HG03064 (cell line): ENCODE results near the gene MAP9.
"Not testable (repeated sequence)": the region's sequence is repeated elsewhere in the genome, so short reads cannot be mapped to it uniquely, and the experiment has no call there.

Source experiments
- ATAC-seq: cut with Tn5 transposase; IDR thresholded peaks from one replicate; pipeline ENCODE4 v1.9.1; 2021; ENCODE audit warnings: low read depth; ENCODE audit not compliant: unreplicated experiment

Gene MAP9

GRCh38 chr4:155353923-155354540, 22.7 kb downstream of the MAP9 start:
- ATAC-seq, result peak; percentile 95

- no peak for ATAC-seq
Measured at GRCh38 chr4:155342142-155342541, 34.6 kb downstream of the MAP9 start.

GRCh38 chr4:155339999-155340398, 36.8 kb downstream of the MAP9 start:
- no peak for ATAC-seq

DNA sequence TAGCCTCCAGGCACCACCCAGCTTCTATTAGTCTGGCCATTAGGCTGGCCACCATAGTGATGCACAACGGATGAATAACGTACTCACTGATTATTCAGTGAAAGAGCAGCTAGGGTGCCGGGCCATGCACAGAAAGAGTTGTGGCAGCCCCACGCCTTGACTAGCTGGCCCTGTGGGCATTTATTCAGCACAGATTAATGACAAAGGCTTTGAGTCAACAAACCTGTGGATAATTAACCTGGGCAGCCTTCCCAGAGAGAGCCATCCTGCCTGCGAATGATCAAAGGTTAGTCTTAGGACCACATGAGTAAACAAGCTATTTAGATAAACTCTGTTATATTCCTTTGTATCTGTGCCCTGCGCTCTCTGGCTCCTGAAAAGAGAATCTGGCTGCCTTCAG, 37.2 kb downstream of the MAP9 start:
- ATAC-seq, result no peak

- no peak for ATAC-seq
Measured at GRCh38 chr4:155338196-155338595, 38.6 kb downstream of the MAP9 start.

- ATAC-seq, result no peak
Measured at GRCh38 chr4:155336242-155336641, 40.5 kb downstream of the MAP9 start.

DNA sequence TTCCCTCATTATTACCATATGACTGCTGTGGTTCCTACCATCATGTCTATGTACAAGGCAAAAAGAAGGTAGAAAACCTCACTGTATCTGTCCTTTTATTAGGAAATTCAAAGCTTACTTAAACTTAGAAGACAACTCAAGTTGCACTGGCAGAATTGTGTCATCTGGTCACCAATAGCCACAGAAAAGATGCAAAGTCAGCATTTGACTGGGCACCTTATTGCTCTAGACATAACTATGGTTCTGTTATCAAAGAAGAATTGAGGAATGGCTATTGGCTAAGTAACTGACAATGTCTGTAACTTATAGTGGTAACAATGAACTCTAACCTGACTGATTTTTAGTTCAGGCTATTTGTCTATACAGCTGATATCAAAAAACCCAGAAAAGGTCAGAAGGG, 45.3 kb downstream of the MAP9 start:
- no peak for ATAC-seq

DNA sequence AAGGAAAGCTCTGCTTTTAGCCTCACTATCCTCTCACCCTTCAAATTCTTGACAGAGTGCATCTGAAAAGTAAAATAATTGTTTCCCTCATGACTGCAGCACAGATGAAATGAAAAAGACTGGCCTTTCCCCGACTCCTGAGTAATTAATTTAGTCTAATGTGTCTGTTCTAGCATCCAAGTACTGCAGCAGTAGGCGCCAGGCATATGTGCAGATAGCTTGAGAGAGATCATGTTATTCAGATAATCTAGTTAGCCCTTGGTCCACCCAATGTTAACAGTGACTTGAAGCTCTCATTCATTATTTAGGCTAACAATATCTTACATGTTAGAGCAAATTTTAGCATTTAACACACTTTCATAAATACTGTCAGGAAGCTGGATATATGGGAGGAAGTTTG, 54.0 kb downstream of the MAP9 start:
- ATAC-seq, result no peak

- ATAC-seq, result no peak
Measured at GRCh38 chr4:155321006-155321405, 55.8 kb downstream of the MAP9 start.

GRCh38 chr4:155319516-155319915, 57.2 kb downstream of the MAP9 start:
- no peak for ATAC-seq

DNA sequence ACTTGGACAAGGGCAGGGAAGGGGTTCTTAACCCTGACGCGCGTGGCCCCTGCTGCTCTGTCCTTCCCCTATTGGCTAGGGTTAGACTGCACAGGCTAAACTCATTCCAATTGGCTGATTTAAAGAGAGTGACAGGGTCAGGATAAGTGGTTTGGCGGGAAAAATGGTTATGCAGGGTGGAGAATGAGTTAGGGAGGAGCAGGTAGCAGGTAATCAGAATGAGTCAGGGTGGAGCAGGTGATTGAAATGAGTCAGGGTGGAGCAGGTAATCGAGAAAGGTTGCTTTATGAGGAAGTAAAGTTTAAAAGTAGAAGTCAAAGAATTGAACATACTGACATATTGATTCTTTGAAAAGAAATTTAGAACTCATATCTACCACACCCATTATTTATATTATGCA, 64.7 kb downstream of the MAP9 start:
- ATAC-seq, result not testable (repeated sequence)

- no peak for ATAC-seq
Measured at GRCh38 chr4:155307731-155308277, 69.0 kb downstream of the MAP9 start.

GRCh38 chr4:155305619-155306018, 71.1 kb downstream of the MAP9 start:
- ATAC-seq, result no peak

DNA sequence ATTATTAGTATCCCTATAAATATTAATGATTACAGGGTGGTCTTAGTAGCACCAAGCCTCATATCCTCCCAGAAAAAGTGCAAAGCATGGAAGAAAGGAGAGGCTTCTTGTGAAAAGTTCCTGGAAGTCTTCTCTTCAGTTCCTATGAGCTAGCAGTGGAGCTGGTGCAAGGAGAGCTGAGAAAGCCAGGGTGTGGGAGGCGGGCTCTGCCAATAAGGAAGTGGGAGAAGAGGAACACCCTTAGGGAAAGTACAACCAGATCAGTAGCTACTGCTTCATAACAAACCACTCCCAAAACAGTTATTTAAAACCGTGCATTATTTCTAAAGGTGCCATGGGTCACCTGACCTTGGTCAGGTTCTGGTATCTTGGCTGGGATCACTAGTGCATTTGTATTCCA, 72.4 kb downstream of the MAP9 start:
- ATAC-seq, result no peak

DNA sequence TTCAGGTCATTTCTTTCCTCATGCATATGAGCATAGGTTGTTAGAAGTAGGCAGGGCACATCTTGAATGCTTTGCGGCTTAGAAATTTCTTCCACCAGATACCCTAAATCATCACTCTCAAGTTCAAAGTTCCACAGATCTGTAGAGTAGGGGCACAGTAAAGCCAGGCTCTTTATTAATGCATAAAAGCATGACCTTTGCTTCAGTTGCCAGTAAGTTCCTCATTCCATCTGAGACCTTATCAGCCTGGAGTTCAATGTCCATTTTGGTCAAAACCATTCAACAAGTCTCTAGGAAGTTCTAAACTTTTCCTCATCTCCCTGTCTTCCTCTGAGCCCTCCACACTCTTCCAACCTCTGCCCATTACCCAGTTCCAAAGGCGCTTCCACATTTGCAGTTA, 77.7 kb downstream of the MAP9 start:
- no peak for ATAC-seq
